Central memory CD8-positive, alpha-beta T cell (primary cell): ENCODE results near the gene DUOX1.

Experiments used
- ATAC-seq: fragments of 150-1000 bp; cut with Tn5 transposase; replicated peaks from 2 replicates; pipeline ENCODE4 v1.10.0; 2022; ENCODE audit warnings: mild to moderate bottlenecking, moderate FRiP score, moderate number of reproducible peaks; ENCODE audit not compliant: poor library complexity, severe bottlenecking; ENCODE audit errors: extremely low read depth
- DNase-seq, 2 donors: peaks; one replicate each; pipeline ENCODE4 v3.0.0; 2021; ENCODE audit warnings: low spot score in 2 of 2
- H3K27ac Mint-ChIP-seq: one replicate; pipeline ENCODE4 v1.8.0; 2022; ENCODE audit warnings: low read depth, mild to moderate bottlenecking, moderate library complexity, mixed read lengths
- H3K27me3 Mint-ChIP-seq: one replicate; pipeline ENCODE4 v1.8.0; 2022; ENCODE audit warnings: mixed read lengths
- H3K36me3 Mint-ChIP-seq: one replicate; pipeline ENCODE4 v1.8.0; 2022; ENCODE audit warnings: mild to moderate bottlenecking, moderate library complexity, mixed read lengths; ENCODE audit not compliant: insufficient read depth
- H3K4me1 Mint-ChIP-seq: one replicate; pipeline ENCODE4 v1.8.0; 2022; ENCODE audit warnings: mixed read lengths
- H3K4me3 Mint-ChIP-seq: one replicate; pipeline ENCODE4 v1.8.0; 2022; ENCODE audit warnings: mild to moderate bottlenecking, moderate library complexity, mixed read lengths
- H3K9me3 Mint-ChIP-seq: one replicate; pipeline ENCODE4 v1.8.0; 2022; ENCODE audit warnings: mixed read lengths

Gene DUOX1

GRCh38 chr15:45201869-45202268 lies 72.1 kb downstream of the DUOX1 start:
- Mint-ChIP-seq H3K27me3 (peaks cover 14% of the 10 kb centered on the region), H3K4me1 (peaks cover 5% of the 10 kb centered on the region), H3K4me3 (no peak overlapping the region), H3K27ac (no peak overlapping the region), H3K9me3 (no peaks in the 10 kb centered on the region), H3K36me3 (peaks cover 4% of the 10 kb centered on the region)
- ATAC-seq: no peak
- no peak for DNase-seq

DNA sequence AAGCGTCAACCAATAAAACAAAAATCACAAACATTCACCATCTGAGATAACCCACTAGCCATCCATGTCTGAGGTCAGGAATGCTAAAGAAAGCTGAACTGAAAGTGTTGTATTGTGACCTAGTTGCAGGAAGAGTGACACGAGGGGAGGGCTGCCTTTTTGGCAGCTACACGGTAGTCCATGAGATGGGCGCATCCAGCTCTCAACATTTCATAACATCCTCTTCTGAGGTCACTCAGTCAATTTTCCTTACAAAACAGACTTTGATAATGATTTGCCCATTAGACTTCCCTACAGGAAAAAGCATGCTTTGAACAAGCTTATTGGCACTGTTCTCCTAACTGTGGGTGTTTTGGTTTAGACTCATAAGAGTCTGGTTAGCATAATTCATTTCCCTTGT lies 73.4 kb downstream of the DUOX1 start:
- no peak overlapping the region for H3K4me3 Mint-ChIP-seq
- H3K27ac Mint-ChIP-seq: no peak overlapping the region

DNA sequence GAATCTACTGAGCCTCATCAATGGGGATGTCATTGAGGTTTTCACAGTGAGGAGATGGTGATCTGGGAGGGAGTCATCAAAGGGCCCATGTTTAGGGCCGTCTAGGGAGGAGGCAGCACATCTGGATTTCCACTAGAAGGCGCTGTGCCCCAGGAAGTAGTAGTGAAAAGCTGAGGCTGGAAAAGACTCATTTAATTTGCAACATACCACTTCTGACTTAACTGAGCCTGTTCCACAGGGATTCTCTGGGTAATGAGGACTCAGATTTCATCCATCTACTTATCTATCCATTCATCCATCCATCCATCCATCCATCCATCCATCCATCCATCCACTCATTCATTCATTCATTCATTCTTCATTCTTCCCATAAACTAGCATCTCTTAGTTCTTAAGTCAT lies 75.4 kb downstream of the DUOX1 start:
- Mint-ChIP-seq H3K4me1 (no peaks in the 10 kb centered on the region), H3K27me3 (peaks cover 25% of the 10 kb centered on the region), H3K4me3 (no peak overlapping the region), H3K9me3 (no peaks in the 10 kb centered on the region), H3K36me3 (peaks cover 1% of the 10 kb centered on the region), H3K27ac (no peak overlapping the region)
- ATAC-seq (no peak), DNase-seq (no peak)

More for the DNA sequence above, 73.4 kb downstream of the DUOX1 start:
- Mint-ChIP-seq H3K36me3 (peaks cover 1% of the 10 kb centered on the region), H3K27me3 (peaks cover 26% of the 10 kb centered on the region), H3K4me1 (no peaks in the 10 kb centered on the region), H3K9me3 (no peaks in the 10 kb centered on the region)
- no peak for ATAC-seq
- no peak for DNase-seq

GRCh38 chr15:45212493-45212892 lies 82.7 kb downstream of the DUOX1 start:
- ATAC-seq (no peak), DNase-seq (no peak)
- Mint-ChIP-seq H3K4me1 (no peaks in the 10 kb centered on the region), H3K27me3 (peaks cover 12% of the 10 kb centered on the region), H3K4me3 (no peak overlapping the region), H3K9me3 (no peaks in the 10 kb centered on the region), H3K27ac (no peak overlapping the region), H3K36me3 (no peaks in the 10 kb centered on the region)
